ENCODE results near the gene SCP2. TPM values are rescaled to one million over a fixed set of nuclear protein-coding genes. Genes with fewer than 3 reads are reported as not detected.

The SCP2 gene
- polyA plus RNA-seq, 2 donors, result 112 to 158 TPM

- Histone ChIP-seq H3K4me1 (ENCODE audit: control insufficient read depth in 2 of 2, insufficient read depth in 2 of 2, low read length in 1 of 2) (no peaks in the 10 kb centered on the region), H3K36me3 (ENCODE audit: control insufficient read depth in 2 of 2, insufficient read depth in 2 of 2, low read length in 1 of 2) (peaks cover 3 to 6% of the 10 kb centered on the region in 2 donors)
- 83 to 87% methylated on average over 5 of the region's 5 CpGs for WGBS, 2 donors
Observed at GRCh38 chr1:53044926-53045325, 117.8 kb downstream of the SCP2 start.

GRCh38 chr1:53046930-53047329 is 119.9 kb downstream of the SCP2 start:
- no peaks in the 10 kb centered on the region for H3K9me3 ChIP-seq (ENCODE audit: control insufficient read depth in 2 of 2, insufficient read depth in 1 of 2, low read depth in 1 of 2, low read length in 1 of 2)
- peaks cover 3 to 6% of the 10 kb centered on the region in 2 donors for H3K36me3 ChIP-seq (ENCODE audit: control insufficient read depth in 2 of 2, insufficient read depth in 2 of 2, low read length in 1 of 2)
- H3K4me1 ChIP-seq (ENCODE audit: control insufficient read depth in 2 of 2, insufficient read depth in 2 of 2, low read length in 1 of 2), result no peaks in the 10 kb centered on the region

More at GRCh38 chr1:53044926-53045325, 117.8 kb downstream of the SCP2 start:
- H3K27me3 ChIP-seq (ENCODE audit: control insufficient read depth in 1 of 2, insufficient read depth in 2 of 2, low read length in 2 of 2), result no peaks in the 10 kb centered on the region
- H3K9me3 ChIP-seq (ENCODE audit: control insufficient read depth in 2 of 2, insufficient read depth in 1 of 2, low read depth in 1 of 2, low read length in 1 of 2), result no peaks in the 10 kb centered on the region
- no peak overlapping the region for H3K27ac ChIP-seq (ENCODE audit: low read depth in 2 of 2, low read length in 1 of 2)
- no peak overlapping the region for H3K4me3 ChIP-seq (ENCODE audit: low read depth in 1 of 2, low read length in 2 of 2)

GRCh38 chr1:53047737-53048736 is 121.0 kb downstream of the SCP2 start:
- 74 to 75% methylated on average over 5 of the region's 5 CpGs for WGBS, 2 donors
- Histone ChIP-seq H3K4me3 (ENCODE audit: low read depth in 1 of 2, low read length in 2 of 2) (no peak overlapping the region), H3K27me3 (ENCODE audit: control insufficient read depth in 1 of 2, insufficient read depth in 2 of 2, low read length in 2 of 2) (no peaks in the 10 kb centered on the region), H3K4me1 (ENCODE audit: control insufficient read depth in 2 of 2, insufficient read depth in 2 of 2, low read length in 1 of 2) (no peaks in the 10 kb centered on the region), H3K9me3 (ENCODE audit: control insufficient read depth in 2 of 2, insufficient read depth in 1 of 2, low read depth in 1 of 2, low read length in 1 of 2) (no peaks in the 10 kb centered on the region), H3K36me3 (ENCODE audit: control insufficient read depth in 2 of 2, insufficient read depth in 2 of 2, low read length in 1 of 2) (peaks cover 3 to 6% of the 10 kb centered on the region in 2 donors), H3K27ac (ENCODE audit: low read depth in 2 of 2, low read length in 1 of 2) (peak overlapping the region in 1 of 2 donors; percentile 30)

More at GRCh38 chr1:53046930-53047329, 119.9 kb downstream of the SCP2 start:
- Histone ChIP-seq H3K27ac (ENCODE audit: low read depth in 2 of 2, low read length in 1 of 2) (no peak overlapping the region), H3K4me3 (ENCODE audit: low read depth in 1 of 2, low read length in 2 of 2) (no peak overlapping the region), H3K27me3 (ENCODE audit: control insufficient read depth in 1 of 2, insufficient read depth in 2 of 2, low read length in 2 of 2) (no peaks in the 10 kb centered on the region)
- WGBS, 2 donors, result 37 to 67% methylated on average over 2 of the region's 2 CpGs

DNA sequence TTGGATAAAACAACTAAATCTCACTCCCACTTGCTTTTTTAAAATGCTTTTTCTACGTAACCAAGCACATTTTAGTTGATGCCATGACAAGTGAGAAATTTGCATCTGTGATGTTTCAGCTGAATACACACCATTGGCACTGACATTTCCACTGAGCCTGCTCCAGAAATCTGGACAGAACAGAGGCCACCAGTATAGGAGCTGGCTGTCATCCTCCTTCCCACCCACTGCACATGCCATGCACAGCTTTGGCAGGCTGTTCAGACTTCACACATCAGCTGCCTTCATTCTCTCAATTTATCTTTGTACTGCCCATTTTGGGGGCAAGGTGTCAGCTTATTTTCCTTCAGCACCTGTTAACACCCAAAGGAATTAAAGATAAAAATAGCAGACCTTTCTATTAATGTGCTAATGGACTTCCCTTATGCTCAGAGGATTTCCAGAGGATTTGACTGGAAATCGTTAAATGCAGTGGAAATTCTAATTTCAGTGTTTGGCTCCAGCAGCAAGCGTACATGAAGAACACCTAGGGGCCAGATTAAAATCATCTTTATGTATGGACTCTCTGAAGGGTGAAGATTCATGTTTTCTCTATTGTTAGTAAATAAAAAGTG is 122.0 kb downstream of the SCP2 start:
- Histone ChIP-seq H3K4me3 (ENCODE audit: low read depth in 1 of 2, low read length in 2 of 2) (no peak overlapping the region), H3K36me3 (ENCODE audit: control insufficient read depth in 2 of 2, insufficient read depth in 2 of 2, low read length in 1 of 2) (peaks cover 3 to 6% of the 10 kb centered on the region in 2 donors), H3K4me1 (ENCODE audit: control insufficient read depth in 2 of 2, insufficient read depth in 2 of 2, low read length in 1 of 2) (no peaks in the 10 kb centered on the region), H3K27me3 (ENCODE audit: control insufficient read depth in 1 of 2, insufficient read depth in 2 of 2, low read length in 2 of 2) (no peaks in the 10 kb centered on the region), H3K27ac (ENCODE audit: low read depth in 2 of 2, low read length in 1 of 2) (no peak overlapping the region), H3K9me3 (ENCODE audit: control insufficient read depth in 2 of 2, insufficient read depth in 1 of 2, low read depth in 1 of 2, low read length in 1 of 2) (no peaks in the 10 kb centered on the region)
- 85 to 92% methylated on average over 3 of the region's 3 CpGs for WGBS, 2 donors

- no peaks in the 10 kb centered on the region for H3K4me1 ChIP-seq (ENCODE audit: control insufficient read depth in 2 of 2, insufficient read depth in 2 of 2, low read length in 1 of 2)
- H3K4me3 ChIP-seq (ENCODE audit: low read depth in 1 of 2, low read length in 2 of 2), result no peak overlapping the region
- no peak overlapping the region for H3K27ac ChIP-seq (ENCODE audit: low read depth in 2 of 2, low read length in 1 of 2)
- H3K36me3 ChIP-seq (ENCODE audit: control insufficient read depth in 2 of 2, insufficient read depth in 2 of 2, low read length in 1 of 2), result peaks cover 3 to 6% of the 10 kb centered on the region in 2 donors
- no peaks in the 10 kb centered on the region for H3K27me3 ChIP-seq (ENCODE audit: control insufficient read depth in 1 of 2, insufficient read depth in 2 of 2, low read length in 2 of 2)
- H3K9me3 ChIP-seq (ENCODE audit: control insufficient read depth in 2 of 2, insufficient read depth in 1 of 2, low read depth in 1 of 2, low read length in 1 of 2), result no peaks in the 10 kb centered on the region
- 86 to 90% methylated on average over 3 of the region's 3 CpGs for WGBS, 2 donors
Observed at GRCh38 chr1:53049574-53049967, 122.5 kb downstream of the SCP2 start.

DNA sequence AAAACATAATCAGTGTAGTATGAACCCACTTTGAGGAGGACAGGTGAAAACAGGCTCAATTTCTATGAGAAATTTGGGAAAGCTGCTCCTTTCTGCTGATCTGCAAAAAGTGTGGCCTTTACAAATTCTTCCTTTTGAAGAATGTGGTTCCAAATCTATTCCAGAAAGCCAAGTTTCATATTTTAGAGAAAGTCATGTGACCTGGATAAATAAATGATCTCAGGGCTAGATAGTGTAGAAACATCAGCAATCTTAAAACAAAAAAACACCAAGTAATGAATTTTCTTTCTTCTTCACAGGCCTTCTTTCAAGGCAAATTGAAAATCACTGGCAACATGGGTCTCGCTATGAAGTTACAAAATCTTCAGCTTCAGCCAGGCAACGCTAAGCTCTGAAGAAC is 123.2 kb downstream of the SCP2 start:
- no peaks in the 10 kb centered on the region for H3K4me1 ChIP-seq (ENCODE audit: control insufficient read depth in 2 of 2, insufficient read depth in 2 of 2, low read length in 1 of 2)
- H3K27ac ChIP-seq (ENCODE audit: low read depth in 2 of 2, low read length in 1 of 2), result no peak overlapping the region
- H3K4me3 ChIP-seq (ENCODE audit: low read depth in 1 of 2, low read length in 2 of 2), result no peak overlapping the region
- WGBS, 2 donors, result 84 to 93% methylated on average over 2 of the region's 2 CpGs
- H3K27me3 ChIP-seq (ENCODE audit: control insufficient read depth in 1 of 2, insufficient read depth in 2 of 2, low read length in 2 of 2), result no peaks in the 10 kb centered on the region
- no peaks in the 10 kb centered on the region for H3K9me3 ChIP-seq (ENCODE audit: control insufficient read depth in 2 of 2, insufficient read depth in 1 of 2, low read depth in 1 of 2, low read length in 1 of 2)
- H3K36me3 ChIP-seq (ENCODE audit: control insufficient read depth in 2 of 2, insufficient read depth in 2 of 2, low read length in 1 of 2), result peaks cover 3 to 6% of the 10 kb centered on the region in 2 donors

- Histone ChIP-seq H3K4me3 (ENCODE audit: low read depth in 1 of 2, low read length in 2 of 2) (no peak overlapping the region), H3K36me3 (ENCODE audit: control insufficient read depth in 2 of 2, insufficient read depth in 2 of 2, low read length in 1 of 2) (peaks cover 3 to 6% of the 10 kb centered on the region in 2 donors), H3K9me3 (ENCODE audit: control insufficient read depth in 2 of 2, insufficient read depth in 1 of 2, low read depth in 1 of 2, low read length in 1 of 2) (no peaks in the 10 kb centered on the region), H3K27me3 (ENCODE audit: control insufficient read depth in 1 of 2, insufficient read depth in 2 of 2, low read length in 2 of 2) (no peaks in the 10 kb centered on the region), H3K4me1 (ENCODE audit: control insufficient read depth in 2 of 2, insufficient read depth in 2 of 2, low read length in 1 of 2) (no peaks in the 10 kb centered on the region), H3K27ac (ENCODE audit: low read depth in 2 of 2, low read length in 1 of 2) (no peak overlapping the region)
- WGBS, 2 donors, result 35 to 44% methylated on average over 1 of the region's 1 CpG
Observed at GRCh38 chr1:53051676-53052075, 124.6 kb downstream of the SCP2 start.

DNA sequence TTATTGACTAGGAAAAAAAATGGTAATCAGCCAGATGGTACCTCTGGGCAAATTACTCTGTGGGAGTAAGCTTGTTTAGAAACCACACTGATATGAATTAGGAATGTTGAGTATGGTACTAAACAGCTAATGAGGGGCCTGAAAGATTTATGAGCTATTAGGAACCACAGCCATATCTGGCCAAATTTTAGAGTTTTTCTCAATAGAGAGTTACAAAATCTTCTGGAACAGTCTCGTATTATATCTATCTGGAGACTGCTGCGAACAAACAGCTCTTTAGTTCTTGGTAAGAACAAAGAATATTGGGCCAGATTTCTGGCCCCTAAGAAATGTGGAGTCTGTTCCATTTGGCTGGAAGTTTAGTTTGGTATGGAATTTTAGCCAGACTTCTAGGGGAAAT is 130.1 kb downstream of the SCP2 start:
- no peak overlapping the region for H3K27ac ChIP-seq (ENCODE audit: low read depth in 2 of 2, low read length in 1 of 2)
- no peak overlapping the region for H3K4me3 ChIP-seq (ENCODE audit: low read depth in 1 of 2, low read length in 2 of 2)

GRCh38 chr1:53060579-53060978 is 133.5 kb downstream of the SCP2 start:
- H3K4me1 ChIP-seq (ENCODE audit: control insufficient read depth in 2 of 2, insufficient read depth in 2 of 2, low read length in 1 of 2), result peaks cover 2% of the 10 kb centered on the region in 2 donors
- H3K9me3 ChIP-seq (ENCODE audit: control insufficient read depth in 2 of 2, insufficient read depth in 1 of 2, low read depth in 1 of 2, low read length in 1 of 2), result no peaks in the 10 kb centered on the region
- H3K27ac ChIP-seq (ENCODE audit: low read depth in 2 of 2, low read length in 1 of 2), result no peak overlapping the region
- no peak overlapping the region for H3K4me3 ChIP-seq (ENCODE audit: low read depth in 1 of 2, low read length in 2 of 2)
- 41 to 76% methylated on average over 1 of the region's 1 CpG for WGBS, 2 donors
- peaks cover 0 to 18% of the 10 kb centered on the region in 2 donors for H3K27me3 ChIP-seq (ENCODE audit: control insufficient read depth in 1 of 2, insufficient read depth in 2 of 2, low read length in 2 of 2)
- H3K36me3 ChIP-seq (ENCODE audit: control insufficient read depth in 2 of 2, insufficient read depth in 2 of 2, low read length in 1 of 2), result no peaks in the 10 kb centered on the region

More for the DNA sequence above, 130.1 kb downstream of the SCP2 start:
- 75 to 80% methylated on average over 2 of the region's 2 CpGs for WGBS, 2 donors
- no peaks in the 10 kb centered on the region for H3K9me3 ChIP-seq (ENCODE audit: control insufficient read depth in 2 of 2, insufficient read depth in 1 of 2, low read depth in 1 of 2, low read length in 1 of 2)
- H3K27me3 ChIP-seq (ENCODE audit: control insufficient read depth in 1 of 2, insufficient read depth in 2 of 2, low read length in 2 of 2), result peaks cover 0 to 9% of the 10 kb centered on the region in 2 donors
- H3K36me3 ChIP-seq (ENCODE audit: control insufficient read depth in 2 of 2, insufficient read depth in 2 of 2, low read length in 1 of 2), result no peaks in the 10 kb centered on the region
- H3K4me1 ChIP-seq (ENCODE audit: control insufficient read depth in 2 of 2, insufficient read depth in 2 of 2, low read length in 1 of 2), result peaks cover 0 to 2% of the 10 kb centered on the region in 2 donors

All from esophagus (tissue), 2 donors.